CD4-positive, CD25-positive, alpha-beta regulatory T cell (primary cell): ENCODE data around the gene MUC15. TPM values are rescaled to one million over a fixed set of nuclear protein-coding genes. Genes with fewer than 3 reads are reported as not detected.

Experiments
- ATAC-seq, 2 donors: fragments of 150-1000 bp; cut with Tn5 transposase; one replicate each; pipeline ENCODE4 v1.10.0; 2021; ENCODE audit warnings: low read depth in 2 of 2, moderate number of reproducible peaks in 2 of 2, moderate library complexity in 1 of 2
- DNase-seq, 3 donors: peaks; one replicate each; pipeline versions ENCODE4 v3.0.0 to v3.0.0-alpha.2; 2012 to 2022; ENCODE audit warnings: mixed read lengths in 1 of 3
- H3K27ac ChIP-seq: one replicate; pipeline ENCODE4 v1.7.0; 2013; ENCODE audit warnings: mild to moderate bottlenecking, low read length; ENCODE audit not compliant: insufficient read depth, poor library complexity, severe bottlenecking
- H3K27me3 ChIP-seq: one replicate; pipeline ENCODE4 v1.7.0; 2013; ENCODE audit warnings: low read length; ENCODE audit not compliant: control insufficient read depth, insufficient read depth
- H3K36me3 ChIP-seq: one replicate; pipeline ENCODE4 v1.7.0; 2013; ENCODE audit warnings: mild to moderate bottlenecking, low read length, moderate library complexity; ENCODE audit not compliant: control insufficient read depth, insufficient read depth
- H3K4me1 ChIP-seq: 2 replicates; pipeline ENCODE4 v1.7.0; 2013; ENCODE audit warnings: mild to moderate bottlenecking, low read length; ENCODE audit not compliant: insufficient read depth, control insufficient read depth, poor library complexity, severe bottlenecking
- H3K4me3 ChIP-seq: one replicate; pipeline ENCODE4 v1.7.0; 2013; ENCODE audit warnings: low read depth, mild to moderate bottlenecking, low read length, moderate library complexity
- H3K9me3 ChIP-seq, 2 experiments: 1 replicate in 1 of 2; 2 replicates in 1 of 2; pipeline ENCODE4 v1.7.0; 2013; ENCODE audit warnings: low read length in 2 of 2, mild to moderate bottlenecking in 1 of 2, moderate library complexity in 1 of 2; ENCODE audit not compliant: control insufficient read depth in 2 of 2
- H3K27ac Mint-ChIP-seq, 3 donors: one replicate each; pipeline ENCODE4 v1.8.0; 2020 to 2022; ENCODE audit warnings: mild to moderate bottlenecking in 3 of 3, mixed read lengths in 3 of 3, moderate library complexity in 2 of 3
- H3K27me3 Mint-ChIP-seq: one replicate; pipeline ENCODE4 v1.8.0; 2022; ENCODE audit warnings: mild to moderate bottlenecking, mixed read lengths
- H3K36me3 Mint-ChIP-seq: one replicate; pipeline ENCODE4 v1.8.0; 2020; ENCODE audit warnings: mixed read lengths
- H3K4me1 Mint-ChIP-seq, 4 donors: one replicate each; pipeline ENCODE4 v1.8.0; 2020 to 2022; ENCODE audit warnings: mixed read lengths in 4 of 4, mild to moderate bottlenecking in 1 of 4
- H3K4me3 Mint-ChIP-seq, 4 donors: one replicate each; pipeline ENCODE4 v1.8.0; 2020 to 2022; ENCODE audit warnings: mild to moderate bottlenecking in 4 of 4, mixed read lengths in 4 of 4, moderate library complexity in 3 of 4
- H3K9me3 Mint-ChIP-seq, 7 donors: one replicate each; pipeline ENCODE4 v1.8.0; 2020 to 2022; ENCODE audit warnings: mixed read lengths in 7 of 7, mild to moderate bottlenecking in 3 of 7, moderate library complexity in 2 of 7
- polyA plus RNA-seq, 4 donors: library from polyadenylated mRNA; unstranded; fragments of 300-500 nt; fragmentation: Illumina TruSeq; gene quantifications; one replicate each; pipeline ENCODE4 v1.2.3, GENCODE V29; 2021
- total RNA-seq: library from RNA; stranded (reverse); gene quantifications from one replicate; pipeline ENCODE4 v1.2.3, GENCODE V29; 2022

Gene MUC15
- total and polyA plus RNA-seq, 5 donors from 2014 or later, result not detected

DNA sequence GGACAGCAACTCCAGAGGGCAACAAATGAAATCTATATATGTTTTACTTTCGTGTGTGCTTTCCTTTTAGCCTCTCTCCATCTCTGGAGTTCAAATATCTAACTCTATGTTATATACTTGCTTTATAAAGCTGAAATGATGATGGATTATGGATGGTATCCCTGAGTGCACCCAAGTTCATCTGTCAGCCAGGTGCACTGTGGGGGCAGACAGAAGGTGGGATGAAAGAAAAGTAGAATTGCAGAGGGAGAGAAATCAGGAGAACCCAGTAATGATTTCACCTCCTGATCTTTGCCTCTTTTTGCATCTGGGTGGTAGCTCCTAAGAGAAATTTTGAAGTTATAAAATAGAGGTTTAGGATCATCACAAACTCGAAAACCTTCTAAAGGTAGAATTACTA, 2.4 kb downstream of the MUC15 start:
- ATAC-seq, result no peak

DNA sequence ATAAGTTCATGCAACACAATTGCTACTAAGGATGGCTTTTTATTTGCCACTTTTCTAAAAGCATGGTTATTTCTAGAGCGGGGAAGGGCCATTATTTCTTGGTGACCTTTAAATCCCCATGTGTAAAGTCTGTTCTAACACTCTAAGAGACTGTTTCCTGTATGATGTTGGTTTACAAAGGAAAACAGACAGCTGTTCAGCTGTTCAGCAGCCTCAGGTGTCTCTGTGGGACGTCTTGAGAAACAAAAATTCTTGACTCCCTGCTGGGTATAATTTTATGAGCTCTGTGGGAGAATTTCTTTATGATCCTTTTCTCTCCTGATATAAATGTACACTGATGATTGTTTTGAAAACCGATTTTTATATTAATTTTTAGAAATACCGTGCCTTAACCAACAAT, 13.9 kb downstream of the MUC15 start:
- H3K27ac Mint-ChIP-seq, result no peak overlapping the region
- Histone ChIP-seq H3K36me3 (no peaks in the 10 kb centered on the region), H3K27ac (no peak overlapping the region), H3K9me3 (no peaks in the 10 kb centered on the region), H3K27me3 (no peaks in the 10 kb centered on the region), H3K4me1 (no peaks in the 10 kb centered on the region), H3K4me3 (no peak overlapping the region)
- H3K36me3 Mint-ChIP-seq, result no peaks in the 10 kb centered on the region
- no peaks in the 10 kb centered on the region for H3K27me3 Mint-ChIP-seq
- no peak for ATAC-seq
- H3K4me3 Mint-ChIP-seq, result no peak overlapping the region
- H3K9me3 Mint-ChIP-seq, result peaks cover 2 to 16% (median 5%) of the 10 kb centered on the region in 7 donors
- no peaks in the 10 kb centered on the region for H3K4me1 Mint-ChIP-seq
- no peak for DNase-seq

More for the DNA sequence above, 2.4 kb downstream of the MUC15 start:
- H3K36me3 ChIP-seq, result no peaks in the 10 kb centered on the region
- Mint-ChIP-seq H3K4me3 (no peak overlapping the region), H3K36me3 (no peaks in the 10 kb centered on the region), H3K27me3 (no peaks in the 10 kb centered on the region), H3K27ac (no peak overlapping the region), H3K4me1 (no peaks in the 10 kb centered on the region), H3K9me3 (peaks cover 0 to 13% (median 4%) of the 10 kb centered on the region in 7 donors)
- no peaks in the 10 kb centered on the region for H3K27me3 ChIP-seq
- H3K27ac ChIP-seq, result no peak overlapping the region
- H3K4me1 ChIP-seq, result no peaks in the 10 kb centered on the region
- H3K9me3 ChIP-seq, result no peaks in the 10 kb centered on the region
- H3K4me3 ChIP-seq, result no peak overlapping the region
- DNase-seq, result no peak

DNA sequence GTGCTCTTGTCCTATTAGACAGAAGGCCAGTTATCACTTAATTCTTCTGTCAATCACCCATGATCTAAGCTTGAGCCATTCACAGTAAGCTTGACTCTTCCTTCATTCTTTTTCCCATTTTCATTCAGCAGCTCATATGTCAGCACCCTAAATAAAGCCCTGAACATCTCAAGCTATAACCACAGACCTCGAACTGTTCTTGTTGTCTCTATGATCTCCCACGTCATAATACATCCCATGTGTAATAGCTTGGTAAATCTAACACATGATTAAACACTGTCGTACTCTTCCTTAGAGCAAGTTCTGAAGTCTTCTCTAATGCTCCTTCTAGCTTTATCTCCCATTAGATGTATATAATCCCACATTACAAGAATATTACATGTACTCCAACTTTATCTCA, 14.4 kb downstream of the MUC15 start:
- no peaks in the 10 kb centered on the region for H3K4me1 ChIP-seq
- Mint-ChIP-seq H3K9me3 (peaks cover 3 to 21% (median 5%) of the 10 kb centered on the region in 7 donors), H3K27ac (no peak overlapping the region), H3K27me3 (no peaks in the 10 kb centered on the region), H3K4me3 (no peak overlapping the region), H3K4me1 (no peaks in the 10 kb centered on the region), H3K36me3 (no peaks in the 10 kb centered on the region)
- ATAC-seq, result no peak
- H3K27me3 ChIP-seq, result no peaks in the 10 kb centered on the region
- H3K4me3 ChIP-seq, result no peak overlapping the region
- no peaks in the 10 kb centered on the region for H3K9me3 ChIP-seq
- DNase-seq, result no peak
- H3K36me3 ChIP-seq, result no peaks in the 10 kb centered on the region
- H3K27ac ChIP-seq, result no peak overlapping the region

DNA sequence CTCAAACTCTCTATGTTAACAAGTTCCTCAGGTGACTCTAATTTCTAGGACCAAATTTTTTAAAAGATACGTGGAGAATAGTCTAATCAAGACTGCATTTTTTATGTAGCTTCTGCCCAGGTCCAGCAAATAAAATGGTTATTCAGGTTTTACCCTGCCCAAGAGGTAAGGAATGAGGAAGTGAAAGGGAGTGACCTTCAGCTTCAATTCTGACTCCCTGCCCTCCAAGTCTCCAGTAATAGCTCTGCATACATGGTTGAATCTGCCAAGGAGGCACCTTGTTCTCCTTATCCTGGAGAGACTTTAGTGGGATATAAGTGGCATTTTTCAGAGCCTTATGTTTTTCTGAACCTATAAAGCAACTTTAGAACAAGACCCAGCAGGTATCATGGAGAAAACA, 15.5 kb downstream of the MUC15 start:
- Mint-ChIP-seq H3K4me3 (no peak overlapping the region), H3K27ac (no peak overlapping the region), H3K9me3 (peaks cover 3 to 21% (median 5%) of the 10 kb centered on the region in 7 donors), H3K36me3 (no peaks in the 10 kb centered on the region), H3K27me3 (no peaks in the 10 kb centered on the region), H3K4me1 (no peaks in the 10 kb centered on the region)
- no peaks in the 10 kb centered on the region for H3K27me3 ChIP-seq
- H3K27ac ChIP-seq, result no peak overlapping the region
- H3K4me3 ChIP-seq, result no peak overlapping the region
- H3K4me1 ChIP-seq, result no peaks in the 10 kb centered on the region
- no peaks in the 10 kb centered on the region for H3K36me3 ChIP-seq
- ATAC-seq (no peak), DNase-seq (no peak)
- H3K9me3 ChIP-seq, result no peaks in the 10 kb centered on the region

DNA sequence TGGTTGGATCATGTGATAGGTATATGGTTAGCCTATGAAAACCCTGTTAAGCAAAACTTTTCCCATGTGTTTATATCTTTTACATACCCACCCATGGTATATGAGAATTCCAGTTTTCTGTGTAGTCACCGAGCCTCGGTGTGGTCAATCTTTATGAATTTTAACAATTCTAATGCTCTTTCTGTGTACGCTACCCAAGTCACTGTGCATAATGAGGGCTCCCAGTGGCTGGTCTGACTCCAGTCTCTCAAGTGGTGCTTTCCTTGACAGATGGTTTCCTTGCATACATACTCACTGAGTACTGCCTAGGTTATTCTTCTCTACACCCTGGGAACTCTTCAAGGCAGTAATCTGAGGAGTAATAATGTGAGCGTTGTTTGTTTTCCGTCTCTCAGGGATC, 17.6 kb downstream of the MUC15 start:
- Mint-ChIP-seq H3K27ac (no peak overlapping the region), H3K4me1 (no peaks in the 10 kb centered on the region), H3K4me3 (no peak overlapping the region), H3K9me3 (peaks cover 0 to 18% (median 5%) of the 10 kb centered on the region in 7 donors), H3K36me3 (no peaks in the 10 kb centered on the region), H3K27me3 (no peaks in the 10 kb centered on the region)
- DNase-seq (no peak), ATAC-seq (no peak)
- no peak overlapping the region for H3K4me3 ChIP-seq
- H3K27me3 ChIP-seq, result no peaks in the 10 kb centered on the region
- no peaks in the 10 kb centered on the region for H3K4me1 ChIP-seq
- H3K9me3 ChIP-seq, result no peaks in the 10 kb centered on the region
- H3K36me3 ChIP-seq, result no peaks in the 10 kb centered on the region
- no peak overlapping the region for H3K27ac ChIP-seq

DNA sequence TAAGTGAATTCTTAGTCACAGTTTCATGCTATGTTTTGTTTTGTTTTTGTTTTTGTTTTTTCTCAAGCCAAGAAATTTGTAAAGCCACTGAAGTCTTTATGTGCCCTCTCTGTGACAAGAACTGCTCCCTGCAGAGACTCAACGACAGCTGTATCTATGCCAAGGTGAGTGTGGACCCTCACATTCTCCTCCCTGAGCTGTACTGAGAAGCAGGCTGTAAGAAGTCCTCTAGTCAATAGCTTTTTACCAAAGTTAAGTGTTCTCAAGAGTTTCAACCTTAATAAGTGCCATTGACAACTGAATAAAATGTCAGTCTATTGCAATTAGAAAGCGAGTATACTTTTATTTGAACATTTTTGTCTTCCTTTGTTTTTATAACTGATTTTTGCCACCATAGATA, 18.9 kb downstream of the MUC15 start:
- Mint-ChIP-seq H3K4me1 (no peaks in the 10 kb centered on the region), H3K27me3 (no peaks in the 10 kb centered on the region), H3K4me3 (no peak overlapping the region), H3K9me3 (peaks cover 0 to 18% (median 5%) of the 10 kb centered on the region in 7 donors), H3K27ac (no peak overlapping the region), H3K36me3 (no peaks in the 10 kb centered on the region)
- no peak overlapping the region for H3K4me3 ChIP-seq
- ATAC-seq (no peak), DNase-seq (no peak)
- H3K27me3 ChIP-seq, result no peaks in the 10 kb centered on the region
- H3K4me1 ChIP-seq, result no peaks in the 10 kb centered on the region
- no peak overlapping the region for H3K27ac ChIP-seq
- no peaks in the 10 kb centered on the region for H3K36me3 ChIP-seq
- no peaks in the 10 kb centered on the region for H3K9me3 ChIP-seq

DNA sequence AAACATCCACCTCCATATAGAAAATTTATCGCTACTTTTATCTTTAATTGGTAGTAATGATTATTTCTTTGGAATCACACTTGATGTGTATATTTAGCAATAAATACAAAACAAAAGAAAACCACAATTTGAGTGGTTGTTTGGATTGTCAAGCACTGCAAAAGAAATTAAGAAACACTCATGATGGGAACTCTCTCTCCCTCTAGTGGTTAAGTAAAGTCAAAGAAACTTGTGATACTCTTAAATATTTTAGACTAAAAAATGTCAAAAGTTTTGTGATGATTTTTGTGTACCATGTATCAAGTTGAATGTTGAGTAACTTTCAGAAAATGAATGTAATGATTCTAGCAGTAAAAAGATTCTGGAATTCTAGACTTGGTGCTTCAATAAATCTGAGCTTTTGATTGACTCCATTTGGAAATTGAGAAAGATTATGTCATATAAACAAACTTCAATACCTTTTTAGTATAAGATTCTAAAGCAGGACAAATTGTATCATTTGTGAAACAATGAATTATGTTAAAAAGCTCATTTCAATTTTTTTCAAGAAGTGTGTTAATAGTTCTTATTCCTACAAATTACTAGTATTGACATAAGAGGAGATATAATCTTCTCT, 20.8 kb downstream of the MUC15 start:
- Mint-ChIP-seq H3K9me3 (peaks cover 0 to 19% (median 2%) of the 10 kb centered on the region in 7 donors), H3K27ac (no peak overlapping the region), H3K4me1 (no peaks in the 10 kb centered on the region), H3K36me3 (no peaks in the 10 kb centered on the region), H3K4me3 (no peak overlapping the region), H3K27me3 (no peaks in the 10 kb centered on the region)
- H3K36me3 ChIP-seq, result no peaks in the 10 kb centered on the region
- H3K27ac ChIP-seq, result no peak overlapping the region
- no peaks in the 10 kb centered on the region for H3K9me3 ChIP-seq
- DNase-seq, result no peak
- no peak overlapping the region for H3K4me3 ChIP-seq
- no peaks in the 10 kb centered on the region for H3K27me3 ChIP-seq
- no peak for ATAC-seq
- H3K4me1 ChIP-seq, result no peaks in the 10 kb centered on the region

DNA sequence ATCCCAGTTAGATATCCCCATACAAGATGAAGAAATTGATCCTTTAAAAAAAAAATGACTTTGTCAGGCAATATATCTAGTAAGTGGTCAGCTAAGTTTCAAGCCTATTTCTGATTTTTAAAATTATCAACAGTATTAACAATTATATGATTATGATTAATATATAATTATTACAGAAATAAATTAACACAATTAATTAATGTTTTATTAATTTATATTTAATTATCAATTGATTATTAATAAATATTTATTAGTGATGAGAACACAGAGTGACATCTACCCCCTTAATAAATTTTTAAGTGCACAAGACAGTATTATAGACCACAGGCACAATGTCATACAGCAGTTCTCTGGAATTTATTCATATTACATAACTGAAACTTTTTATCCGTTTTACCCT, 22.0 kb downstream of the MUC15 start:
- peaks cover 0 to 22% (median 2%) of the 10 kb centered on the region in 7 donors for H3K9me3 Mint-ChIP-seq
- no peak overlapping the region for H3K27ac Mint-ChIP-seq
- no peaks in the 10 kb centered on the region for H3K4me1 Mint-ChIP-seq
- Histone ChIP-seq H3K4me3 (no peak overlapping the region), H3K36me3 (no peaks in the 10 kb centered on the region), H3K27me3 (no peaks in the 10 kb centered on the region), H3K27ac (no peak overlapping the region), H3K4me1 (no peaks in the 10 kb centered on the region), H3K9me3 (no peaks in the 10 kb centered on the region)
- H3K36me3 Mint-ChIP-seq, result no peaks in the 10 kb centered on the region
- DNase-seq (no peak), ATAC-seq (no peak)
- H3K4me3 Mint-ChIP-seq, result no peak overlapping the region
- H3K27me3 Mint-ChIP-seq, result no peaks in the 10 kb centered on the region
